KBM-7 (cell line): Measurements from ENCODE around the gene AGTR1.

Experiments
- DNase-seq: peaks from one replicate; pipeline ENCODE4 v3.0.0-alpha.2; 2015
- in situ Hi-C: fragments of 300-500 bp; cut with MboI; formaldehyde crosslinking; loops from 2 replicates; pipeline ENCODE4 v1.14.3; 2020; ENCODE audit warnings: low sequenced_read_pairs, low pct_unique_long_range_greater_than_20kb, mixed read lengths

The AGTR1 gene

DNA sequence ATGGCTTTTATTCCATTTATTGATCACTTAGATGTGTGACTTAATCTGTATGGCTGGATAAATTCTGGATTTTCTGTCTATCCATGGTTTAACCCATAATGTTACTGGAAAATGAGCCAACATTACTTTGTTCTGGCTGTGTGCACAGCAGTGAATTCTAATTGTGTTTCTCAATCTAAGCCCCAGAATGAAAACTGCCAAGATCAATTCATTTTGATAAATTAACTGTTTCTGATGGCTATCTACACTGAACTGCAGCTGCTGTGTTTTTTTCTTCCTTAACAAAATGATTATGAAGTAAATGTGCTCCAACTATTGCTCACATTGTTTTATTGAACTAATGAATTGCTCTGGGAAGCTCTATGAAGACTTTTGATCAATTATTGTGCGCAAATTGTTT, 94.2 kb downstream of the AGTR1 start:
- in situ Hi-C loops: no loop called here
- no peak for DNase-seq

DNA sequence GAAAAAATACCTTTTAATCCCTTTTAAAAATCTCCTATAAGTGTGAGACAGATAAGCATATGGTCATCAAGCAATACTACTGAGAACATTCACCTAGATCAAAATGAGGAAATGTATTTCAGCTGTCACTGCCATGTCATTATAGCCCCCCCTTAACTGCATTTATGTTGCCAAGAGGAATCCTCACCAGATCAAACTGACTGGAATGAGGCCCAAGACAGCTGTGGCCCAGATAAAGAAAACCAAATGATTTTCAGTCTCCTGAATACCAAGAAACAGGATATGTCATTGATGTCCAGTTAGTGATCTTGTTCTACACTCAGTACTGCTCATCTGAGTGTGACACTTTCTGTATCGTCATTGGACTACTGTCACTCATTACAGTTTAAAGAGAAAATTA, 94.8 kb downstream of the AGTR1 start:
- in situ Hi-C loops: no loop called here
- DNase-seq: no peak
